ENCODE results near the gene ANAPC4. TPM values are rescaled to one million over a fixed set of nuclear protein-coding genes. Genes with fewer than 3 reads are reported as not detected.

ANAPC4 gene
- total and polyA plus RNA-seq, 2 of the 4 experiments (the other 2 are of a cell fraction) = 12.4 to 18.3 TPM

DNA sequence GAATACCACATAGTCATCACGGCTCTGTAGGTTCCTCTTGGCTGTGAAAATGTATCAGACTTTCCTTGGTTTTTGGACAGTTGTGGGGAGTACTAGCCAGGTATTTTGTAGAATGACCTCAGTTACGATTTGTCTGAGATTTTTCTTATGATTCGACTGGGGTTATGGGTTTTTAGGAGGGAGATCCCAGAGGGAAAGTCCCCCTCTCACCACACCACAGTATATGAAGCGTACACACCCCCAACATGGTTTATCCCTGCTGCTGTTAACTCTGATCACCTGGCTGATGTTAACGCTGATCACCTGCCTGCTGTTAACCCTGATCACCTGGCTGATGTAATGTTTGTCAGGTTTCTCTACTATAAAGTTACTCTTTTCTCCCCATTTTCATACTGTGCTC lies 72.6 kb downstream of the ANAPC4 start:
- H3K14ac ChIP-seq (replicated peaks; ENCODE audit: low read depth, low read length) = no peak overlapping the region
- no peak overlapping the region for H2AK9ac ChIP-seq (replicated peaks; ENCODE audit: low read depth, low read length, poor library complexity)
- H4K91ac ChIP-seq (ENCODE audit: insufficient read depth, low read depth, low read length) = no peak overlapping the region
- ChIA-PET CTCF (interaction anchor here (0.6 kb wide), 1 partner anchor 156 kb away, joined by 3 read pairs; no protein-coding TSS in a partner anchor), POLR2A (ENCODE audit: unreplicated experiment) (no interaction called here)
- H2BK5ac ChIP-seq (ENCODE audit: low read depth, low read length, poor library complexity, severe bottlenecking) = no peak overlapping the region
- H2BK15ac ChIP-seq (ENCODE audit: low read depth, low read length) = no peak overlapping the region
- no peak for ATAC-seq (ENCODE audit: low read depth)
- no peak overlapping the region for H3K23ac ChIP-seq (ENCODE audit: low read depth, low read length)
- no peak overlapping the region for H4K5ac ChIP-seq (ENCODE audit: low read depth, low read length)
- 100% methylated on average over 1 of the region's 5 CpGs; no CpG with 5 or more reads in 1 of the 2 experiments for WGBS, 2 experiments (ENCODE audit: extremely low coverage in 2 of 2, insufficient read length in 1 of 2)
- H2BK20ac ChIP-seq (ENCODE audit: low read depth, low read length) = no peak overlapping the region
- no peak for DNase-seq
- no peaks in the 10 kb centered on the region for H3K9me3 ChIP-seq (ENCODE audit: control insufficient read depth, insufficient read depth, low read length)
- H4K20me1 ChIP-seq (ENCODE audit: insufficient read depth, low read length) = no peaks in the 10 kb centered on the region
- H3K4me3 ChIP-seq (ENCODE audit: insufficient read depth, low read depth, low read length) = no peak overlapping the region
- H2AFZ ChIP-seq (replicated peaks; ENCODE audit: low read length, poor library complexity) = no peak overlapping the region
- dilution Hi-C loops (cut with HindIII; ENCODE audit: low sequenced_read_pairs, unreplicated experiment) = no loop called here
- H3K56ac ChIP-seq (ENCODE audit: extremely low read depth, insufficient read depth, low read length) = no peak overlapping the region
- H4K8ac ChIP-seq (ENCODE audit: low read depth in 2 of 2, low read length in 2 of 2) = no peak overlapping the region
- H3K4me1 ChIP-seq (ENCODE audit: control insufficient read depth, insufficient read depth, low read length) = no peaks in the 10 kb centered on the region
- H2BK120ac ChIP-seq (ENCODE audit: low read depth, low read length) = no peak overlapping the region
- no peaks in the 10 kb centered on the region for H3K36me3 ChIP-seq (ENCODE audit: control insufficient read depth, insufficient read depth, low read length)
- in situ Hi-C loops (cut with MboI; ENCODE audit: low sequenced_read_pairs) = no loop called here
- peaks cover 25% of the 10 kb centered on the region for H3K27me3 ChIP-seq (ENCODE audit: control insufficient read depth, insufficient read depth, low read length)
- no peak overlapping the region for H3K9ac ChIP-seq (ENCODE audit: low read depth, low read length)
- H2AK5ac ChIP-seq (ENCODE audit: low read depth, low read length) = no peak overlapping the region
- no peak overlapping the region for H3K18ac ChIP-seq (ENCODE audit: low read depth, low read length)
- no peak overlapping the region for H3K4me2 ChIP-seq (ENCODE audit: low read depth, low read length)
- BruUV-seq (replicated peaks) = no TSS peak
- no peak overlapping the region for H3K27ac ChIP-seq (ENCODE audit: insufficient read depth, low read length)
- no peaks in the 10 kb centered on the region for H3K9me1 ChIP-seq (ENCODE audit: insufficient read depth, low read length)
- no peak for TF ChIP-seq RCOR1 (IDR thresholded peaks at IDR 0.05; ENCODE audit: insufficient replicate concordance, low read length)
- TF ChIP-seq FOS (IDR thresholded peaks at IDR 0.05; ENCODE audit: low read depth, low read length) = no peak
- TF ChIP-seq, protein P1, sequence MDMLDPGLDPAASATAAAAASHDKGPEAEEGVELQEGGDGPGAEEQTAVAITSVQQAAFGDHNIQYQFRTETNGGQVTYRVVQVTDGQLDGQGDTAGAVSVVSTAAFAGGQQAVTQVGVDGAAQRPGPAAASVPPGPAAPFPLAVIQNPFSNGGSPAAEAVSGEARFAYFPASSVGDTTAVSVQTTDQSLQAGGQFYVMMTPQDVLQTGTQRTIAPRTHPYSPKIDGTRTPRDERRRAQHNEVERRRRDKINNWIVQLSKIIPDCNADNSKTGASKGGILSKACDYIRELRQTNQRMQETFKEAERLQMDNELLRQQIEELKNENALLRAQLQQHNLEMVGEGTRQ (IDR thresholded peaks at IDR 0.05; ENCODE audit: low read depth, low read length) = no peak
- no peak for TF ChIP-seq SMC3 (IDR thresholded peaks at IDR 0.05; ENCODE audit: low read depth, low read length)
- no peak for TF ChIP-seq BHLHE40 (IDR thresholded peaks at IDR 0.05; ENCODE audit: low read depth, low read length)
- no peak for TF ChIP-seq NFE2L2 (IDR thresholded peaks at IDR 0.05; ENCODE audit: low read depth, low read length)
- TF ChIP-seq RFX5 (IDR thresholded peaks at IDR 0.05; ENCODE audit: low read depth, low read length) = no peak
- TF ChIP-seq MAFK (IDR thresholded peaks at IDR 0.05; ENCODE audit: low read depth, low read length) = no peak
- TF ChIP-seq, protein P2, sequence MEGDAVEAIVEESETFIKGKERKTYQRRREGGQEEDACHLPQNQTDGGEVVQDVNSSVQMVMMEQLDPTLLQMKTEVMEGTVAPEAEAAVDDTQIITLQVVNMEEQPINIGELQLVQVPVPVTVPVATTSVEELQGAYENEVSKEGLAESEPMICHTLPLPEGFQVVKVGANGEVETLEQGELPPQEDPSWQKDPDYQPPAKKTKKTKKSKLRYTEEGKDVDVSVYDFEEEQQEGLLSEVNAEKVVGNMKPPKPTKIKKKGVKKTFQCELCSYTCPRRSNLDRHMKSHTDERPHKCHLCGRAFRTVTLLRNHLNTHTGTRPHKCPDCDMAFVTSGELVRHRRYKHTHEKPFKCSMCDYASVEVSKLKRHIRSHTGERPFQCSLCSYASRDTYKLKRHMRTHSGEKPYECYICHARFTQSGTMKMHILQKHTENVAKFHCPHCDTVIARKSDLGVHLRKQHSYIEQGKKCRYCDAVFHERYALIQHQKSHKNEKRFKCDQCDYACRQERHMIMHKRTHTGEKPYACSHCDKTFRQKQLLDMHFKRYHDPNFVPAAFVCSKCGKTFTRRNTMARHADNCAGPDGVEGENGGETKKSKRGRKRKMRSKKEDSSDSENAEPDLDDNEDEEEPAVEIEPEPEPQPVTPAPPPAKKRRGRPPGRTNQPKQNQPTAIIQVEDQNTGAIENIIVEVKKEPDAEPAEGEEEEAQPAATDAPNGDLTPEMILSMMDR (conservative IDR thresholded peaks at IDR 0.05; ENCODE audit: low read depth, low read length) = no peak
- TF ChIP-seq, protein P3, sequence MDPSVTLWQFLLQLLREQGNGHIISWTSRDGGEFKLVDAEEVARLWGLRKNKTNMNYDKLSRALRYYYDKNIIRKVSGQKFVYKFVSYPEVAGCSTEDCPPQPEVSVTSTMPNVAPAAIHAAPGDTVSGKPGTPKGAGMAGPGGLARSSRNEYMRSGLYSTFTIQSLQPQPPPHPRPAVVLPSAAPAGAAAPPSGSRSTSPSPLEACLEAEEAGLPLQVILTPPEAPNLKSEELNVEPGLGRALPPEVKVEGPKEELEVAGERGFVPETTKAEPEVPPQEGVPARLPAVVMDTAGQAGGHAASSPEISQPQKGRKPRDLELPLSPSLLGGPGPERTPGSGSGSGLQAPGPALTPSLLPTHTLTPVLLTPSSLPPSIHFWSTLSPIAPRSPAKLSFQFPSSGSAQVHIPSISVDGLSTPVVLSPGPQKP (IDR thresholded peaks at IDR 0.05; ENCODE audit: borderline replicate concordance, low read depth, low read length) = no peak
- no peak for TF ChIP-seq RAD21 (IDR thresholded peaks at IDR 0.05; ENCODE audit: low read length)
- TF ChIP-seq CHD1 (IDR thresholded peaks at IDR 0.05; ENCODE audit: low read depth, low read length) = no peak
- TF ChIP-seq MXI1 (IDR thresholded peaks at IDR 0.05; ENCODE audit: borderline replicate concordance, low read depth, low read length) = no peak
- H3K4ac ChIP-seq (ENCODE audit: low read depth, low read length) = no peak overlapping the region
- H3K79me1 ChIP-seq (ENCODE audit: low read depth in 1 of 2, low read length in 2 of 2) = no peaks in the 10 kb centered on the region
- intact Hi-C loops (cut with micrococcal nuclease) = loop anchor here (10.0 kb wide), 1 partner anchor 535 kb away; no protein-coding TSS in a partner anchor
